ENCODE measurements around the gene PGAM5.

Gene PGAM5

DNA sequence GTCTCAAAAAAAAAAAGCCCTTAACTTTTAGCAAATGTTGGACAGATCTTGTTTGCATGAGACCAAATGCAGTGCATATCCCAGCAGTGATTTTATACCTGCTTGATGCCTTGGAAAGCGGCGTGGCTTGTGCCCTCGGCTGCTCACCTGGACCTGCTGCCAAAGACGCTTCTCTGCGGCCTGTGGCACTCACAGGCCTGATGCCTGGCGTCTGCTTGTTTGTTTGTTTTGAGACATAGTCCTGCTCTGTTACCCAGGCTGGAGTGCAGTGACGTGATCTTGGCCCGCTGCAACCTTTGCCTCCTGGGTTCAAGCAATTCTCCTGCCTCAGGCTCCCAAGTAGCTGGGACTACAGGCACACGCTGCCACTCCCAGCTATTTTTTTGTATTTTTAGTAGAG is 5.2 kb downstream of the PGAM5 start:
- peaks cover 23 to 47% of the 10 kb centered on the region in 2 donors for H3K36me3 ChIP-seq (ENCODE audit: control insufficient read depth in 1 of 2, insufficient read depth in 2 of 2, low read length in 2 of 2)
- no peak overlapping the region for H3K4me3 ChIP-seq (ENCODE audit: low read depth in 1 of 2, low read length in 2 of 2)
- no peaks in the 10 kb centered on the region for H3K27me3 ChIP-seq (ENCODE audit: low read depth, low read length)
- H3K27ac ChIP-seq (ENCODE audit: low read length): no peak overlapping the region
- no peaks in the 10 kb centered on the region for H3K9me3 ChIP-seq (ENCODE audit: control insufficient read depth in 1 of 2, low read length in 2 of 2)
- H3K4me1 ChIP-seq (ENCODE audit: control insufficient read depth in 1 of 2, insufficient read depth in 2 of 2, low read length in 2 of 2): peaks cover 0 to 12% of the 10 kb centered on the region in 2 donors

- Histone ChIP-seq H3K36me3 (ENCODE audit: control insufficient read depth in 1 of 2, insufficient read depth in 2 of 2, low read length in 2 of 2) (peaks cover 23 to 51% of the 10 kb centered on the region in 2 donors), H3K9me3 (ENCODE audit: control insufficient read depth in 1 of 2, low read length in 2 of 2) (no peaks in the 10 kb centered on the region), H3K27me3 (ENCODE audit: low read depth, low read length) (no peaks in the 10 kb centered on the region), H3K27ac (ENCODE audit: low read length) (no peak overlapping the region), H3K4me3 (ENCODE audit: low read depth in 1 of 2, low read length in 2 of 2) (no peak overlapping the region), H3K4me1 (ENCODE audit: control insufficient read depth in 1 of 2, insufficient read depth in 2 of 2, low read length in 2 of 2) (peaks cover 0 to 10% of the 10 kb centered on the region in 2 donors)
These were observed 5.7 kb downstream of the PGAM5 start for GRCh38 chr12:132716356-132716755.

DNA sequence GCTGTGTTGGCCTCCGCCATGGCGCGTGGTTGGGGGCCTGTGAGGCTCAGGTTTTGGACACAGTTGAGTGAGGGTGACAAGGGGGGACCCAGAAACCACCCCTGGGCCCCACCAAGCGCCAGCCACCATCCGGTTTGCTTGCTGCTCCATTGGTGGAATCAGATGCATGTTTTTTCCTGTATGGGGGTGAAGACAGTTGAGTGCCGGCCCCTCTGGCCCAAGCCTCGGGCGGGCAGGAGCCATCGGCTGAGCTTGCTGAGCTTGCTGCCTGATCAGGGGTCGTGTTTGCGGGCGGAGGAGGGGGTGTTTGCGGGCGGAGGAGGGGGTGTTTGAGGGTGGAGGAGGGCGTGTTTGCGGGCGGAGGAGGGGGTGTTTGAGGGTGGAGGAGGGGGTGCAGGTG is 6.4 kb downstream of the PGAM5 start:
- Histone ChIP-seq H3K4me3 (ENCODE audit: low read depth in 1 of 2, low read length in 2 of 2) (no peak overlapping the region), H3K27me3 (ENCODE audit: low read depth, low read length) (no peaks in the 10 kb centered on the region), H3K4me1 (ENCODE audit: control insufficient read depth in 1 of 2, insufficient read depth in 2 of 2, low read length in 2 of 2) (peaks cover 0 to 5% of the 10 kb centered on the region in 2 donors), H3K27ac (ENCODE audit: low read length) (no peak overlapping the region), H3K36me3 (ENCODE audit: control insufficient read depth in 1 of 2, insufficient read depth in 2 of 2, low read length in 2 of 2) (peaks cover 23 to 58% of the 10 kb centered on the region in 2 donors), H3K9me3 (ENCODE audit: control insufficient read depth in 1 of 2, low read length in 2 of 2) (no peaks in the 10 kb centered on the region)

GRCh38 chr12:132717531-132718387 is 7.1 kb downstream of the PGAM5 start:
- peaks cover 23 to 59% of the 10 kb centered on the region in 2 donors for H3K36me3 ChIP-seq (ENCODE audit: control insufficient read depth in 1 of 2, insufficient read depth in 2 of 2, low read length in 2 of 2)
- H3K27me3 ChIP-seq (ENCODE audit: low read depth, low read length): no peaks in the 10 kb centered on the region
- no peak overlapping the region for H3K27ac ChIP-seq (ENCODE audit: low read length)
- H3K9me3 ChIP-seq (ENCODE audit: control insufficient read depth in 1 of 2, low read length in 2 of 2): no peaks in the 10 kb centered on the region
- H3K4me1 ChIP-seq (ENCODE audit: control insufficient read depth in 1 of 2, insufficient read depth in 2 of 2, low read length in 2 of 2): no peaks in the 10 kb centered on the region
- H3K4me3 ChIP-seq (ENCODE audit: low read depth in 1 of 2, low read length in 2 of 2): no peak overlapping the region

DNA sequence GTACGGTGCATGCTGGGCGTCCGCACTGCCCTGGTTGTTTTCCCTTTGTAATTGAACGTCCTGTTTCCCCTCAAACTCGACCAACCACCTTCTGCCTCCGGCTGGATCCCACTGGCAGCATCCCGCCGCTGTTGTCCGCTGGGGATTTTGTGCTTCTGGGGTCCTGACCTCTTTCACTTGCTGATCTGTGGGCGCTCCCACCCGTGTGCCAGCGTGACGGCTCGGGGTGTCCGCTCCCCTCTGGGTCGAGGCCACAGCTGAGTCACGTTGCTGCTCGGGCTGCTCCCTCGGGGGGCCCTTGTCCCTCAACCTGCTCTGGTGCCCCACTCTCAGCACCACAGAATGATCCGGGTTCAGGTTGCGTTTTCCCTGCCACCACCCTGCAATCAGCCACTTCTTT is 8.0 kb downstream of the PGAM5 start:
- Histone ChIP-seq H3K4me3 (ENCODE audit: low read depth in 1 of 2, low read length in 2 of 2) (no peak overlapping the region), H3K36me3 (ENCODE audit: control insufficient read depth in 1 of 2, insufficient read depth in 2 of 2, low read length in 2 of 2) (peaks cover 23 to 67% of the 10 kb centered on the region in 2 donors), H3K27me3 (ENCODE audit: low read depth, low read length) (no peaks in the 10 kb centered on the region), H3K4me1 (ENCODE audit: control insufficient read depth in 1 of 2, insufficient read depth in 2 of 2, low read length in 2 of 2) (no peaks in the 10 kb centered on the region), H3K27ac (ENCODE audit: low read length) (no peak overlapping the region), H3K9me3 (ENCODE audit: control insufficient read depth in 1 of 2, low read length in 2 of 2) (no peaks in the 10 kb centered on the region)

GRCh38 chr12:132719141-132719953 is 8.7 kb downstream of the PGAM5 start:
- Histone ChIP-seq H3K27ac (ENCODE audit: low read length) (no peak overlapping the region), H3K4me1 (ENCODE audit: control insufficient read depth in 1 of 2, insufficient read depth in 2 of 2, low read length in 2 of 2) (no peaks in the 10 kb centered on the region), H3K4me3 (ENCODE audit: low read depth in 1 of 2, low read length in 2 of 2) (no peak overlapping the region), H3K9me3 (ENCODE audit: control insufficient read depth in 1 of 2, low read length in 2 of 2) (no peaks in the 10 kb centered on the region), H3K36me3 (ENCODE audit: control insufficient read depth in 1 of 2, insufficient read depth in 2 of 2, low read length in 2 of 2) (peaks cover 24 to 74% of the 10 kb centered on the region in 2 donors), H3K27me3 (ENCODE audit: low read depth, low read length) (no peaks in the 10 kb centered on the region)

DNA sequence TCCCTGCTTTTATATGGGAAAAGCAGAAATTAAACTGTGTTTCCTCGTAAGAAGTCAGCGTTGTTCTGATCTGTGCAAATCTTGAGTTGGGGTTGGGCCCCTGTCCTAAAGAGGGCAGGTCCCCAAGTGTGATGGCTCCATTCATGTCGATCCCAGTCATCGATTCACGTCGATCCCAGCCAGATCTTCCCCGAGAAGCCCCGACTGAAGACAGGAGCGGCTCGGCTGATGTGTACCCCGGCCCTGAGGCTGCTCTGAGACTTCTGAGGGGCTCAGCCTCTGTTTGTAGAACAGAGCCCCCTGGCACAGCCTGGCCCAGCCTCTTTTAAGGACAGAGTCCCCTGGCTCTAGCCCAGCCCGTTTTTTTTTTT is 9.3 kb downstream of the PGAM5 start:
- Histone ChIP-seq H3K4me1 (ENCODE audit: control insufficient read depth in 1 of 2, insufficient read depth in 2 of 2, low read length in 2 of 2) (no peaks in the 10 kb centered on the region), H3K36me3 (ENCODE audit: control insufficient read depth in 1 of 2, insufficient read depth in 2 of 2, low read length in 2 of 2) (peaks cover 23 to 75% of the 10 kb centered on the region in 2 donors), H3K27me3 (ENCODE audit: low read depth, low read length) (no peaks in the 10 kb centered on the region), H3K9me3 (ENCODE audit: control insufficient read depth in 1 of 2, low read length in 2 of 2) (no peaks in the 10 kb centered on the region), H3K4me3 (ENCODE audit: low read depth in 1 of 2, low read length in 2 of 2) (no peak overlapping the region), H3K27ac (ENCODE audit: low read length) (no peak overlapping the region)

DNA sequence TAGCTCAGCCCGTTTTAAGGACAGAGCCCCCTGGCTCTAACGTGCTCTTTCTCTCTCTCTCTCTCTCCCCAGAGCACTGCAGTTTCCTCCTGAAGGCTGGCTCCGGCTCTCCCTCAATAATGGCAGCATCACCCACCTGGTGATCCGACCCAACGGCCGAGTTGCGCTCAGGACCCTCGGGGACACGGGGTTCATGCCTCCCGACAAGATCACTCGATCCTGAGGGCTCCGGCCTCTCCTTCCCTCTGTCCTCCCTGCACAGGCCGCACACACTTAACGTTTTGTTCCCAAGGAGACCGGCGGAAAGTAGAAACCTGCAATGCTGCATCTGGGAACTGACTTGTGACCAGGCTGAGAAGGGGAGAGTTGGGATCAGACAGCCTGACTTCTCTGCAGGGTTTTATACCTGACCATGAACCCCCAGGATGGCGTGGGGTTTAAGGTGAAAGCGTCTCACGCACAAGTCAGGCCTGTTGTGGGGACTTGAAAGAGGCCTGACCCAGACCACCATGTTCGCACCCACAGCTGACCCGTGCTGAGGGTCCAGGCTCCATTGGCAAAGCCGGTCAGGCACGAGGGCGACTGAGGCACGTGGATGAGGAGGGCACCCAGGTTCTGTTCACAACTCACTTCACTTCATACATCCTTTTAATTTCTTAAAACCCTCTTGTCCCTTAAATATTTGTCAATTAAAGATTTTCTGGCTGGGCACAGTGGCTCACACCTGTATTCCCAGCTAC is 10.1 kb downstream of the PGAM5 start:
- Histone ChIP-seq H3K4me3 (ENCODE audit: low read depth in 1 of 2, low read length in 2 of 2) (no peak overlapping the region), H3K4me1 (ENCODE audit: control insufficient read depth in 1 of 2, insufficient read depth in 2 of 2, low read length in 2 of 2) (no peaks in the 10 kb centered on the region), H3K27me3 (ENCODE audit: low read depth, low read length) (no peaks in the 10 kb centered on the region), H3K36me3 (ENCODE audit: control insufficient read depth in 1 of 2, insufficient read depth in 2 of 2, low read length in 2 of 2) (peaks cover 31 to 81% of the 10 kb centered on the region in 2 donors), H3K27ac (ENCODE audit: low read length) (no peak overlapping the region), H3K9me3 (ENCODE audit: control insufficient read depth in 1 of 2, low read length in 2 of 2) (no peaks in the 10 kb centered on the region)

DNA sequence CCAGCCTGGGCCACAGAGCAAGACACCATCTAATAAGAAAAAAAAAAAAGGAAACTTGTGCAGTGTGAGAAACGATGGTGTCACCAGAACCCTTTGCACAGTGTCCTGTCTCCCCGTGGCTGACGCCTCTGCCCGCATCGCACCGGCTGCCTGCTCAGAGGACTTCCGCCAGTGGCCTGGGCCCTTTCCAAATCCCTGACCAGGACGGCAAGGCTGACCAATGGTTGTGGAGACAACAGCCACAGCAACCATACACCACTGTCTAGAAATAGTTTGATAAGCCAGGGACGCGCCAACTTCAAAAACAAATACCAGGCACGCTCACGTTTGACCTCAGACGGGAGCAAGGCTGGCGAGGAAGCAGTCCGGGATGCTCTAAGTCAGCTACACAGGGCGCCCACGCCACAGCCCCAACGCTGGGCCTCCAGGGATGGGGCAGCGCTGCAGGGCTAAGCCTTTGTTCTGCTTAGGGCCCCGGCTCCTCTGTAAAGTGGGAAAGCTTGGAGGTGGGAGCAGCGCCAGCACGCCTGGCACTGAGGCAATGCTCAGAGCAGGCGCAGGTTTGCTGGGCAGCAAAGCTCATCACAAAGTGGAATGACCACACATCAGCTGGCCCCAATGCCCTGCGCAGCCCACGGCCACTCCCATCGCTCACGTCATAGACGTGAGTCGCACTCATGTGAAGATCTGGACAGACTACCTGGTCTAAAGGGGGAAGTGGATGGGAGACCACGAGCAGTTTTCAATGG is 12.5 kb downstream of the PGAM5 start:
- H3K4me3 ChIP-seq (ENCODE audit: low read depth in 1 of 2, low read length in 2 of 2): no peak overlapping the region
- H3K4me1 ChIP-seq (ENCODE audit: control insufficient read depth in 1 of 2, insufficient read depth in 2 of 2, low read length in 2 of 2): no peaks in the 10 kb centered on the region
- no peak overlapping the region for H3K27ac ChIP-seq (ENCODE audit: low read length)
- no peaks in the 10 kb centered on the region for H3K9me3 ChIP-seq (ENCODE audit: control insufficient read depth in 1 of 2, low read length in 2 of 2)
- peaks cover 48 to 85% of the 10 kb centered on the region in 2 donors for H3K36me3 ChIP-seq (ENCODE audit: control insufficient read depth in 1 of 2, insufficient read depth in 2 of 2, low read length in 2 of 2)
- H3K27me3 ChIP-seq (ENCODE audit: low read depth, low read length): no peaks in the 10 kb centered on the region

- Histone ChIP-seq H3K36me3 (ENCODE audit: control insufficient read depth in 1 of 2, insufficient read depth in 2 of 2, low read length in 2 of 2) (peaks cover 51 to 88% of the 10 kb centered on the region in 2 donors), H3K27me3 (ENCODE audit: low read depth, low read length) (no peaks in the 10 kb centered on the region), H3K9me3 (ENCODE audit: control insufficient read depth in 1 of 2, low read length in 2 of 2) (no peaks in the 10 kb centered on the region)
These were observed 13.1 kb downstream of the PGAM5 start for GRCh38 chr12:132723764-132724140.

More at GRCh38 chr12:132723764-132724140, 13.1 kb downstream of the PGAM5 start:
- no peak overlapping the region for H3K4me3 ChIP-seq (ENCODE audit: low read depth in 1 of 2, low read length in 2 of 2)
- H3K27ac ChIP-seq (ENCODE audit: low read length): no peak overlapping the region
- no peaks in the 10 kb centered on the region for H3K4me1 ChIP-seq (ENCODE audit: control insufficient read depth in 1 of 2, insufficient read depth in 2 of 2, low read length in 2 of 2)
